Endothelial cell of umbilical vein (primary cell): ENCODE measurements around the gene KRT15. TPM values are rescaled to one million over a fixed set of nuclear protein-coding genes. Genes with fewer than 3 reads are reported as not detected.

ENCODE experiments used
- BruUV-seq: library from RNA; stranded (reverse); fragments of 400-500 nt; replicated peaks from 2 replicates; lab custom pipeline; 2021; lab: Mats Ljungman, UMichigan
- CTCF ChIA-PET: fragments of 300-600, 350-600 bp; sonication (Branson Sonifier 250); formaldehyde crosslinking; loops from one replicate; lab custom pipeline; 2021; ENCODE audit warnings: antibody characterized with exemption, inconsistent platforms; lab: Charles Lee
- POLR2A ChIA-PET: fragments of 300-600, 350-600 bp; sonication (Branson Sonifier 250); formaldehyde crosslinking; loops from one replicate; lab custom pipeline; 2021; ENCODE audit warnings: antibody characterized with exemption, inconsistent platforms; lab: Charles Lee
- DNase-seq: peaks from one replicate; pipeline ENCODE4 v3.0.0-alpha.2; 2011; ENCODE audit warnings: low read depth, low spot score
- FAIRE-seq: peaks from 2 replicates; lab custom pipeline; 2011; peaks lifted over from hg19 to GRCh38; lab: Jason Lieb, UNC
- H2AFZ ChIP-seq: 2 replicates; pipeline ENCODE4 v1.6.0; 2012; ENCODE audit warnings: low read depth, low read length, control low read depth, inconsistent platforms
- H3K27ac ChIP-seq: 2 replicates; pipeline ENCODE4 v1.5.1; 2011; ENCODE audit warnings: low read depth, mild to moderate bottlenecking, control low read depth, low read length, moderate library complexity; ENCODE audit not compliant: insufficient read depth
- H3K27me3 ChIP-seq, 2 experiments: 2 replicates each; pipeline versions ENCODE4 v1.6.0 to v1.6.1; 2011; ENCODE audit warnings: low read length in 2 of 2, mixed read lengths in 1 of 2; ENCODE audit not compliant: control insufficient read depth in 2 of 2, insufficient read depth in 2 of 2
- H3K36me3 ChIP-seq, 2 experiments: 2 replicates in 1 of 2; 3 replicates in 1 of 2; pipeline ENCODE4 v1.5.1; 2011; ENCODE audit warnings: low read length in 2 of 2, mild to moderate bottlenecking in 1 of 2, moderate library complexity in 1 of 2; ENCODE audit not compliant: control insufficient read depth in 2 of 2, insufficient read depth in 2 of 2; ENCODE audit errors: extremely low read depth in 1 of 2
- H3K4me1 ChIP-seq: 3 replicates; pipeline ENCODE4 v1.5.1; 2011; ENCODE audit warnings: mild to moderate bottlenecking, low read length; ENCODE audit not compliant: control insufficient read depth, insufficient read depth; ENCODE audit errors: extremely low read depth
- H3K4me2 ChIP-seq: 2 replicates; pipeline ENCODE4 v1.6.1; 2011; ENCODE audit warnings: low read length, control low read depth, mixed read lengths; ENCODE audit not compliant: insufficient read depth
- H3K4me3 ChIP-seq, 3 experiments: fragments of 200-600 bp in 1 of 3; sonication (generic), shearing (Covaris generic) in 1 of 3; replicated peaks in 1 of 3; 2 replicates each; pipeline ENCODE4 v1.5.1; 2011 to 2016; ENCODE audit warnings: control low read depth in 3 of 3, low read length in 3 of 3, mild to moderate bottlenecking in 2 of 3, inconsistent platforms in 1 of 3, low read depth in 1 of 3, moderate library complexity in 1 of 3; ENCODE audit not compliant: insufficient read depth in 1 of 3
- H3K79me2 ChIP-seq: 2 replicates; pipeline ENCODE4 v1.6.0; 2012; ENCODE audit warnings: low read length, inconsistent platforms; ENCODE audit not compliant: control insufficient read depth, insufficient read depth
- H3K9ac ChIP-seq: replicated peaks from 2 replicates; pipeline ENCODE3; 2011; ENCODE audit warnings: low read length, control low read depth; ENCODE audit not compliant: insufficient read depth; ENCODE audit errors: extremely low read depth
- H3K9me1 ChIP-seq: replicated peaks from 3 replicates; pipeline ENCODE4 v1.6.0; 2011; ENCODE audit warnings: mild to moderate bottlenecking, low read length; ENCODE audit not compliant: control insufficient read depth, insufficient read depth; ENCODE audit errors: extremely low read depth
- H3K9me3 ChIP-seq: replicated peaks from 2 replicates; pipeline ENCODE4 v1.5.1; 2012; ENCODE audit warnings: low read length, inconsistent platforms; ENCODE audit not compliant: control insufficient read depth, insufficient read depth
- H4K20me1 ChIP-seq: replicated peaks from 2 replicates; pipeline ENCODE3; 2011; ENCODE audit warnings: mild to moderate bottlenecking, low read length; ENCODE audit not compliant: control insufficient read depth, insufficient read depth; ENCODE audit errors: extremely low read depth
- CTCF ChIP-seq, 2 donors: IDR thresholded peaks; 1 replicate in 1 of 2; 2 replicates in 1 of 2; pipeline ENCODE4 v1.5.1; 2011; ENCODE audit warnings: low read length in 2 of 2, mild to moderate bottlenecking in 2 of 2, moderate library complexity in 2 of 2, control low read depth in 1 of 2, inconsistent platforms in 1 of 2, low read depth in 1 of 2; ENCODE audit not compliant: insufficient read depth in 1 of 2; ENCODE audit errors: extremely low read depth in 1 of 2
- EZH2 ChIP-seq: IDR thresholded peaks from 2 replicates; pipeline ENCODE4 v1.6.1; 2012; ENCODE audit warnings: borderline replicate concordance, low read depth, mild to moderate bottlenecking, moderate library complexity, low read length, inconsistent platforms; ENCODE audit not compliant: severe bottlenecking
- FOS ChIP-seq: IDR thresholded peaks from 2 replicates; pipeline ENCODE4 v1.6.1; 2011; ENCODE audit warnings: mild to moderate bottlenecking, low read length, moderate library complexity, borderline replicate concordance; ENCODE audit not compliant: insufficient read depth
- GATA2 ChIP-seq: IDR thresholded peaks from 2 replicates; pipeline ENCODE4 v1.7.0; 2011; ENCODE audit warnings: low read depth, mild to moderate bottlenecking, moderate library complexity, mixed read lengths, low read length; ENCODE audit not compliant: insufficient read length, insufficient read depth
- JUN ChIP-seq: IDR thresholded peaks from 2 replicates; pipeline ENCODE4 v1.6.1; 2011; ENCODE audit warnings: borderline replicate concordance, low read depth; ENCODE audit not compliant: insufficient read length, insufficient read depth
- MAX ChIP-seq: IDR thresholded peaks from 2 replicates; pipeline ENCODE4 v1.6.1; 2011; ENCODE audit not compliant: insufficient read depth, insufficient read length
- MYC ChIP-seq: IDR thresholded peaks from one replicate; pipeline ENCODE4 v1.6.1; 2011; ENCODE audit warnings: mild to moderate bottlenecking, low read depth, low read length
- POLR2A ChIP-seq: IDR thresholded peaks from 2 replicates; pipeline ENCODE4 v1.6.1; 2012; ENCODE audit warnings: low read depth, mild to moderate bottlenecking, control low read depth, low read length
- POLR2AphosphoS5 ChIP-seq: IDR thresholded peaks from 2 replicates; pipeline ENCODE4 v1.6.1; 2012; ENCODE audit warnings: low read depth, mild to moderate bottlenecking, control low read depth, low read length, moderate library complexity; ENCODE audit not compliant: insufficient read depth
- dilution Hi-C: fragments of 300-500 bp; cut with MboI; formaldehyde crosslinking; loops from one replicate; pipeline ENCODE4 v1.15.0; 2019; ENCODE audit warnings: low sequenced_read_pairs; ENCODE audit not compliant: extremely low pct_ligation_motif_present
- intact Hi-C: fragments of 100-400 bp; cut with micrococcal nuclease; formaldehyde crosslinking; loops from one replicate; pipeline ENCODE4 v1.10.0; 2022
- polyA plus RNA-seq, 4 experiments: library from polyadenylated mRNA; depleted of rRNA in 3 of 4; stranded (reverse) in 3 of 4; unstranded in 1 of 4; fragments of >200 nt; gene quantifications; 2 replicates each; pipeline versions ENCODE4 v1.2.1 to v1.2.3, GENCODE V29; 2011 to 2012; ENCODE audit warnings: missing spikeins in 1 of 4
- total RNA-seq: library from RNA; stranded (reverse); gene quantifications from 2 replicates; pipeline ENCODE4 v1.2.3, GENCODE V29; 2021

The KRT15 gene
- total and polyA plus RNA-seq, 2 donors (not counting 3 experiments of a cell fraction or from before 2014, with no cell fraction given) = 0.68 to 2.8 TPM

GRCh38 chr17:41492771-41493170 is 25.9 kb downstream of the KRT15 start:
- BruUV-seq = no TSS peak
- Histone ChIP-seq H3K27ac (no peak overlapping the region), H3K79me2 (no peaks in the 10 kb centered on the region), H3K9ac (no peak overlapping the region), H3K4me3 (no peak overlapping the region), H3K9me3 (no peaks in the 10 kb centered on the region), H3K4me2 (no peak overlapping the region), H4K20me1 (no peaks in the 10 kb centered on the region), H2AFZ (peak overlapping the region; percentile 61), H3K27me3 (no peaks in the 10 kb centered on the region), H3K36me3 (no peaks in the 10 kb centered on the region), H3K9me1 (no peaks in the 10 kb centered on the region), H3K4me1 (peaks cover 24% of the 10 kb centered on the region)
- POLR2A ChIA-PET = interaction anchor here (1.1 kb wide), 1 partner anchor 196 kb away, joined by 3 read pairs; the partner anchor contains the start of gene EIF1
- dilution Hi-C loops = no loop called here
- FAIRE-seq = peak; percentile 92
- CTCF ChIA-PET = interaction anchor here (0.5 to 22.3 kb wide), 9 partner anchors 12 to 674 kb away, joined by 3 to 350 read pairs (median 4); partner anchors contain the start of gene KRT13
- intact Hi-C loops = loop anchor here (10.0 kb wide), 2 partner anchors 88 to 688 kb away; no protein-coding TSS in a partner anchor
- peak; percentile 91 for DNase-seq
- TF ChIP-seq EZH2 (no peak), FOS (no peak), CTCF (IDR thresholded peaks at IDR 0.05; ENCODE audit: extremely low read depth in 1 of 2, insufficient read depth in 1 of 2, low read depth in 1 of 2, low read length in 2 of 2) (no peak), JUN (no peak), POLR2A (no peak), MAX (no peak), POLR2AphosphoS5 (no peak), GATA2 (no peak), MYC (no peak)
